Right hindlimb (tissue), 1 donor: ENCODE data around the gene ZKSCAN4.

ENCODE experiments used
- DNase-seq: peaks from one replicate; pipeline ENCODE4 v3.0.0-alpha.2; 2018

Gene ZKSCAN4

GRCh38 chr6:28248916-28249315 lies 3.2 kb downstream of the ZKSCAN4 start:
- no peak for DNase-seq

- DNase-seq: no peak
Measured at GRCh38 chr6:28245206-28245941, 6.7 kb downstream of the ZKSCAN4 start.

DNA sequence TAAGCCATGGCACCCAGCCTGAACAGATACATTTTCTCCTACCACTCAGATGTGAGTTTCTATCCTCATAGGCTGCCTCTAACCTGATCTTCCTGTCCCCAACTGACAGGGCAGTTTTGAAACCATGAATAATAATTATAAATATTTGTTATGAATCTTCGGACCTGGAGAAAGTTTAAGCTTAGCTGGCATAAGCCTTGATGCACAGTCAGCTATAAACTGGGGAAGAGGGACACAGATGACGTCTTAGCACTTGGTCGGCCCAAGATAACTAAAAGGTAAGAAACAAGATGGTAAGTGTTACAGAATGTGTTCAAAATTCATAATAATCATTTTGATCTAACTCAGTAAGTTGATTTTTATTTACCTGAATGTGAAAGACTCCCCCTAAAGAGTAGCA lies 8.1 kb downstream of the ZKSCAN4 start:
- DNase-seq: no peak

DNA sequence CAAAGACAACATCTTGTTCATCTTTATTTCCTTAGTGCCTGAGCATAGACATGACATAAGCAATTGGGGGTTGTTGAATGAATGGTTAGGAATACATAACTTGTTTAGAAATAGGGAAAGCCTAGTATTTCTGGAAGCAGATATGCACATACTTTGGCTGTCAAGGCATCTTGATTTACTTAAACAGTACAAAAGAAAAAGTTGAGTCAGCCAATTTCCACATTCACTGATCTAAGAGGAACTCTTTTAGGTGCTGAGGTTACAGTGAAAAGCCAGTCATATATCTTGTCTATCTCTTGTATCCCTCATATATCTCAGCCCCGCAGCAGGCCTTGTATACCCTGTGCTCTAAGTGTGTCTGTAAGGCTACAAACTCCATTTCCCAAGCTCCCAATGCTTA lies 11.6 kb downstream of the ZKSCAN4 start:
- DNase-seq: no peak

DNA sequence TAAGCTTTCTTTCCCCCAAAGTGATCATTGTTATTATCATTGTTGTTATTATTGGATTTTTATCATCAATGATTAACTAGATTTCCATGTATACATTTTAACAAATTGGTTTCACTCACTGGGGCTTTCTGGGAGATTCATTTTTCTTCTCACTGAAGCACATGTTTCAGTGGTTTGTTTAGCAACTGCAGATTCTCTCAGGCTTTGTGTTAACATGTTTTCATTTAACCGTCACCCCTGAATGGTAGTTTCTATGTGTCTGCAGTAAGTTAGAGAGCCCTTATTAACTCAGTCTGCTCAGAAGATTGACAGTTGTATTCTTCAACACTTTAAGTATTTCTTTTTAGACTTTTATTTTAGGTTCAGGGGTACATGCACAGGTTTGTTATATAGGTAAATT lies 12.4 kb downstream of the ZKSCAN4 start:
- DNase-seq: no peak

DNA sequence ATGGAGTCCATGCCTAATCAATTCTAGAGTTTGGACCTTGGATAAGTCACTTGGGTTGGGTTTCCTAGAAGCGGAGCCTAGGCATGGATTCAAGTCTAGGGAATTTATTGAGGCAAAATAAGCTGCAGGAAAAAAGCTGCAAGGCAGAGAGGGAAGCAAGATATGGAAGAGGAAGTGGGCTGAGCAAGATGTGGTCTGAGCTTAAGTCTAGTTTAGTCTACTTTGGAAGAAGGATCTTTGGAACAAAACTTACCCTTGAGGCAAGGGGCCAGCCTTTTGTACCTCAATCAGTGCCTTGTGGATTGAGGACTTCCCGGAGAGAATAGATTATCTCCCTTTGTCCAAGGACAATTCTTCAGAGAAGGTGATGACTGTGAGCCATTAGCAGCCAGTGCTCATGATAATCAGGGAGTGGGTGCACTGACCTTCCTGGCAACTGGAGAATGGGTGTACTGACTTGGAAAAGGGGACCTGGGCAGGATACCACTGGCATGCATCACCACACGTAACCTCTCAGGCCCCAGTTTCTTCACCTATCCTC lies 16.1 kb downstream of the ZKSCAN4 start:
- DNase-seq: no peak

GRCh38 chr6:28232785-28233184 lies 19.3 kb downstream of the ZKSCAN4 start:
- no peak for DNase-seq

DNA sequence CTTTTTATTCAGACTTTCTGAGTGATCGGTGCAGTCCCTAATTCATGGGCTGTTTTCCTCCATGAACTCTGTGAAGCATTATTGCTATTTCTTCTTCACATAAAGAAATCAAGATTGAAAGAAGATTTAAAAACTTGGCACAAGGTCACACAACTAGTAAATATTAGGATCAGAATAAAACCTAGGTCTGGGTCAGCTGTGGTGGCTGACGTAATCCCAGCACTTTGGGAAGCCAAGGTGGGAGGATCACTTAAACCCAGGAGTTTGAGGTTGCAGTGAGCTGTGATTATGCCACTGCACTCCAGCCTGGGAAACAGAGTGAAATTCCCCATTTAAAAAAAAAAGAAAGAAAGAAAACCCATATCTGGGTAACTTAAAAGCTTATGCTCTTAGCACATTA lies 25.6 kb downstream of the ZKSCAN4 start:
- DNase-seq: no peak

DNA sequence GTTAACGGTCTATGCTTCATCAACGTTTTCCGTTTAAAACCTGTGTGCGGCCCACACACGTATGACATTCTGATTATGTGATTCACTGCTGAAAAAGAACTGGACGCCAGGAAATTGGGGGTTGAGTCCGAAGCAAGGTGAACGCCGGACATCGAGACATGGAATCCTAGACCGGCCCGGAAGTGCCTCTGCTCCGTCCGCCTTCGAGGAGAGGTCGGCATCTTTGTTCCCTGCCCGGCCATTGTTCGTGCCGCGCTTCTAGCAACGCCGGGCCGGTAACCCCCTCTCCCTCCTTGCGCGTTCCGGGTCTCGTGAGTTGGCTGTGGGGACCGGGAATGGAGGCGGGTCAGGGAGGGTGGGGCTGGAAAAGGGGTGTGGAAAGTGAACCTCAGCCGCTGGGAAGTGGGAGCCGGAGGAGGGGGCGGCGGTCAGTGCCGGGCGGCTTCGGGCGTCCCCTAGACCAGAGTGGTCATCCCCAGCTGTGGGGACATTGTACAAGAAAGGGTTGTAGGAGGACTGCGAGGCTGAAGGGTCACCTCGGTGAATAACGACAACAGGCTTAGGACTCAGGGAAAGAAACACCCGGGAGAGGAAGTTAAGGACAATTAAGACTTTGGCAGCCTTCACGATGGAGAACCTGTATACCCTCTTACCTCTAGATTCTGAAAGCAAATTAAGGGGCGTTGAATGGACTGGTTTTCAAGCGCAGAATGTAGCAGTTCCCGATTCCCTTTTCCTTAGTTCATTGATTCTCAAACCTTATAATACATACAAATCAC lies 26.8 kb downstream of the ZKSCAN4 start, which contains the start of gene ZSCAN9:
TSS of gene ZSCAN9 (plus strand) at position 220 of the 779 bp plus-strand sequence. CDS start 1,810 bp downstream, outside the sequence.
- peak; percentile 93 for DNase-seq

DNA sequence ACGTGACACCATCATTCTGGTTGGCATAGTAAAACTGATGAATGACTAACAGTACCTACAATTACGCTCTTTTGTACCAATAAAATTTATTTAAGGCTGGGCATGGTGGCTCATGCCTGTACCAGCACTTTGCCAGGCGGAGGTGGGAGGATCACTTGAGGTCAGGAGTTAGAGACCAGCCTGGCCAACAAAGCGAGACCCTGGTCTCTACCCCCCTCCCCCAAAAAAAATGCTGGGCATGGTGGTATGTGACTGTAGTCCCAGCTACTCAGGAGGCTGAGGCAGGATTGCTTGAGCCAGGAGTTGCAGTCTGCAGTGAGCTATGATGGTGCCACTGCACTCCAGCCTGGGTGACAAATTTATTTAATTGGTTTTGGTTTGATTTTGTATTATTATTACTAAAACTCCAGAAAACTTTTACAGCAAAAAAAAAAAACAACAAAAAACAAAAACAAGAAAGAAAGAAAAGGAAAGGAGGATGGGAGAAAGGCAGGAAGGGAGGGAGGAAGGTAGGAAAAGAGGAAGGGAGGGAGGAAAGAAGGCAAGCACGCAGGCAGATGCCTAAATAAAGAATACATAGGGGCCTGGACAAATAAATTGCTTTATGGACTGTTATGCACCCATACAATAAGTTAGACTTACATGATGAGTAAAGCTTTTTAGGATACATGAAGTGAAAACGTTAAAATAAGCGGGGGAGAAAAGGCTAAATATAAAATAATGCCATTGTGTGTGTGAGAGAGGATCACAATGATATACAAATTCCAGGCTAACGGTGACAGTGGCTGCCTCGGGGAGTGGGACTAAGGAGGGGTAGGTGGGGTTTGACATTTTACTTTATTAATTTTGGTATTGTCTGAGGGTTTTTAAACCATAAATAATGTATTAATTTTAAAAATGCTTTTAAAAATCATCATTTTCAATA lies 27.7 kb downstream of the ZKSCAN4 start:
- no peak for DNase-seq

DNA sequence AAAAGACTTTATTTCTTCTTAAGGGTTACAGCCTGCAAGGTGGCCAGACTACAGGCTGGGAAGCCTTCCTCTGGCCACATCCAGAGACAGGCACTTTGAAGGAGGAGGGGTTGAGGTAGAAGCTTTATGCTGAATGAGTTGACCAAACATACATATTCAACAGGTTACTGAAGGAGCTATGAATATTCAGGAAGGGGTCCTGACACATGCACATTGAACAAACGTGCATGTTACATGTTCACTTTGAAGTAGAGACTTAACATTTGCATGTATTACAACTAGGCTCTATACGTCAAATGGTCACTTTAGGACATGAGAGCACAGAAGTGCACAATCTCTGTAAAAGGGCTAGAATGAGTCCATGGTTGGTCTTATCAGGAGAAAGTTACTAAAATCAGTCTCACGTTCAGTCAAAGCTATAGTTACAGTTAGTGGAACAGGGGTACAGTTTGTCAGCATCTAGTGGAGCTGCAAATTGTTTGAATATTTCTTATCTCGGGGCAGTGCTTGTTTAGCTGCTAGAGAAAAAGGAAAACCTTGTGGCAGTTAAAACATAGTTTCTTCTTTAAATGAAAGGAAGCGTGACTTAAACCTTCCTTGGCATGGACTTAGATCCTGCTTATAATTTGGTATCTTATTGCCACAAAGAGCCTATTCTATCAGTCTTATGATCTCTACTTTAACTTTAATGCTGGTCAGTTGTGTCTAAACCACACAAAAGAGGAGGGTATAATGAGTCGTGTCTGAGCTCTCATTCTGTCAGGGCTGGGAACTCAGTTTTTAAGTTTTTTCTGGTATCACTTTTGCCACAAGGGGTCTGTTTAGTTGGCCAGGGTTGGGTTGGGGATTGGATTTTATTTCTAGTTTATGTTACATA lies 31.6 kb downstream of the ZKSCAN4 start:
- no peak for DNase-seq

GRCh38 chr6:28218312-28219248 lies 33.5 kb downstream of the ZKSCAN4 start:
- peak; percentile 76 for DNase-seq

DNA sequence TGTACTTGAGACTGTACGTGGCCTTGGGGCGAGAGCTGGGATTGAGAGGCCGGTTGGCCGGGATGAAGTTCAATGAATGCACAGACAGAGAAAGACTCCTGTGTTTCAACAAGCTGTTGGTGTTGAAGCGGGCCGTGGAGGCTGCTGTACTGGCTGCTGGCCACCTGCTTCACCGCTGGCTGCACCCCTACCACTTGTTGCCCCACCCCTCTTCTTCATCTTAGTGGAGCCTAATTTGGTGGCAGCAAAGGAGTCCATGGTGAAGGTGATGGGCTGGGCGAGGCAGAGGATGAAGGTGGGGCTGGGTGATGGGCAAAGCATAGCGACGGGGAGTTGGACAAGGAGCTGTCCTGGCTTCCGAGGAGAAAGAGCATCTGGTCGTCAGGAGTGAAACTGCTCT lies 34.2 kb downstream of the ZKSCAN4 start:
- DNase-seq: no peak

DNA sequence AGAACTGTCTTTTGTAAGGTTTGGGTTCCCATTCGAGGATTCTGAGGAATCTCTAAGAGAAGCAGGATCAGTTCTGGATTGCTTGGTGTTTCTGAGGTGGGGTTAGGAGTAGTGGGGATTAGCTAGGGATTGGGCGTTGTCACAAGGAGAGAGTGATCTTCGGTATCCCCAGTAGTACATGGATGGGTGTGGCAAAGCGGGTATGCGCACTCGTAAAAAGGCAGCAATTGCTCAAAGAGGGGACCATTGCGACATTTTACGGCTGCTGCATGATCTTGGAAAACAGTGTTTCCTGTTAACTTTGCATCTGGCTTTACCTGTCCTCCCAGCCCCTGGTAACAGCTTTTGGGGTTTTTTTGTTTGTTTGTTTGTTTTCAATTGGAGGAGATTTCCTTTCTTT lies 36.6 kb downstream of the ZKSCAN4 start:
- no peak for DNase-seq

DNA sequence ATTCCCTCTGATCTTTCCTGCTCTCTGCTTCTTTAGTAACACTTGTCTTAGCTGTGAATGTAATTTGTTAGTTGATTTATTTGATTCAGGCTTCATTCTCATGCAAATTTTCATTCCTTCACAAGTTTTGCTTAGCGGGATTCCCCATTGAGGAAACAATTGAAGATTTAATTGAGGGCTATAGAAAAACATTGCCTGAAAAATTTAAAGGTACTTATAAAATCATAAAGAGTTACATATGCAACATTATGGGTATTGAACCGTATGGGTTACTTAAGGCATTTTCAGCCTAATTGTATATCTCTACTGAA lies 38.9 kb downstream of the ZKSCAN4 start:
- DNase-seq: no peak

- DNase-seq: peak; percentile 22
Measured at GRCh38 chr6:28212510-28213212, 39.4 kb downstream of the ZKSCAN4 start.

DNA sequence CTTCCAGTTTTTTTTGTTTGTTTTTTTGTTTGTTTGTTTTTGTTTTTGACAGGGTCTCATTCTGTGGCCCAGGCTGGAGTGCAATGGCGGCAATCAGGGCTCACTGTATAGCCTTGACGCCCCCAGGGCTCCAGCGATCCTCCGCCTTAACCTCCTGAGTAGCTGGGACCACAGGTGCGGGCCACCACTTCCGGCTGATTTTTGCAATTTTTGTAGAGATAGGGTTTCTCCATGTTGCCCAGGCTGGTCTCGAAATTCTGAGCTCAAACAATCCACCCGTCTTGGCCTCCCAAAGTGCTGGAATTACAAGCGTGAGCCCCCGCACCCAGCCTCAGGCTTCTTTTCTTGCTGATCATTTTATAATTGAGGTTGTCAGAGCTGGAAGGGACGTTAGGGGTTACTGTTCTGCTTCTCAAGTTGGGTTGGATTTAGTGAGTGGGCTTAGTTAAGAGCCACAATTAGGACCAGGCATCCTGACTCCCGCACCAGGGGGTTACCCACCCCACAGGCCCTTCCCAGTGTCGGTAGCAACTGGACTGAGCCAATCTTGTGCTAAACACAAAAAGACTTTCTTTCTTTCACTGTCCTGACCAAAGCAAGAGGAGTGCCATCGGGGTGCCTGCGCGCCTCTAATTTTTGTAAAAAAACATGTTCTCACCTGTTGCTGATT lies 40.1 kb downstream of the ZKSCAN4 start:
- no peak for DNase-seq

GRCh38 chr6:28209753-28210535 lies 42.1 kb downstream of the ZKSCAN4 start:
- peak; percentile 46 for DNase-seq
